ENCODE results near the gene ZNRF4. TPM values are rescaled to one million over a fixed set of nuclear protein-coding genes. Genes with fewer than 3 reads are reported as not detected.
"Not testable (repeated sequence)": the region's sequence is repeated elsewhere in the genome, so short reads cannot be mapped to it uniquely, and the experiment has no call there.

ZNRF4 gene
- polyA plus RNA-seq (2013, experiment 1 of 2), result not detected
- not detected for polyA plus RNA-seq (2013, experiment 2 of 2)

DNA sequence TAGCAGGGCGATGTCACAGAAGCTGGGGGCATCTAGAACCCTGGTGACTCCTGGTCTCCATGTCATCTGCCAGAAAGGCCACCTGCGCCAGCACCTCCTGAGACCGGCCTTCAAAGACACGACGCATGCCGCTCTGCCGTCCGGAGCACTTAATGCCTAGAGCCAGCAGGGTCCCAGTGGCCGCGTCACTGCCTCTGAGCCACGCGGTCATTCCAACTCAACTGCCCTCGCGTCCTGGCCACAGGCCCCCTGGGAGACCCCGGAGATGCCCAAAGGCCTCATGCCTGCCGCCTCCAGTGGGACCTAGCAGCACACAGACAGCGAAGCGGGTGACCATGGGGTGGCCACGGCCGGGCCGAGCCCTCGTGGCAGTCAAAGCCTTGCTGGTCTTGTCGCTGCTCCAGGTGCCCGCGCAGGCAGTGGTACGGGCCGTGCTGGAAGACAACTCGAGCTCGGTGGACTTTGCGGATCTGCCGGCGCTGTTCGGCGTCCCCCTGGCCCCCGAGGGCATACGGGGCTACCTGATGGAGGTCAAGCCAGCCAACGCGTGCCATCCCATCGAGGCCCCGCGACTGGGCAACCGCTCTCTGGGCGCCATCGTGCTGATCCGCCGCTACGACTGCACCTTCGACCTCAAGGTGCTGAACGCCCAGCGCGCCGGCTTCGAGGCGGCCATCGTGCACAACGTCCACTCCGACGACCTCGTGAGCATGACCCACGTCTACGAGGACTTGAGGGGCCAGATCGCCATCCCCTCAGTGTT lies at the start of gene ZNRF4:
ZNRF4 (plus strand) TSS at position 51 of the 763 bp plus-strand sequence; CDS start at position 126, 75 bp downstream.
- H3K4ac ChIP-seq (ENCODE audit: low read depth, low read length), result no peak within 1 kb of the TSS
- no peak within 1 kb of the TSS for H3K56ac ChIP-seq (ENCODE audit: low read length)
- no peak for DNase-seq
- H4K8ac ChIP-seq (ENCODE audit: low read depth, low read length), result no peak within 1 kb of the TSS
- no peak within 1 kb of the TSS for H2BK15ac ChIP-seq (replicated peaks; ENCODE audit: low read depth)
- no peak within 1 kb of the TSS for H2BK5ac ChIP-seq (ENCODE audit: low read length)
- no peak within 1 kb of the TSS for H3K27ac ChIP-seq (ENCODE audit: low read depth, low read length)
- H3K27me3 ChIP-seq (ENCODE audit: insufficient read depth, low read length, poor library complexity), result no peaks in the 10 kb centered on the region
- H3K9ac ChIP-seq (ENCODE audit: low read length), result no peak within 1 kb of the TSS
- H3K23ac ChIP-seq (ENCODE audit: low read length), result no peak within 1 kb of the TSS
- H4K5ac ChIP-seq (ENCODE audit: low read length), result no peak within 1 kb of the TSS
- WGBS (ENCODE audit: extremely low coverage, insufficient coverage, low lambda C conversion rate), result no CpG with 5 or more reads among the region's 62 CpGs
- H3K4me2 ChIP-seq (ENCODE audit: low read length), result no peak within 1 kb of the TSS
- no peaks in the 10 kb centered on the region for H3K4me1 ChIP-seq (ENCODE audit: control insufficient read depth, low read depth, low read length)
- no peak within 1 kb of the TSS for H3K4me3 ChIP-seq (ENCODE audit: low read length)
- H3K79me2 ChIP-seq (ENCODE audit: control insufficient read depth, insufficient read depth, low read length), result no peaks in the 10 kb centered on the region
- H3K36me3 ChIP-seq (ENCODE audit: control insufficient read depth, insufficient read depth, low read length), result no peaks in the 10 kb centered on the region
- H2BK120ac ChIP-seq (ENCODE audit: low read depth, low read length), result no peak within 1 kb of the TSS
- no peak within 1 kb of the TSS for H2AK5ac ChIP-seq (ENCODE audit: low read length)
- no peaks in the 10 kb centered on the region for H3K79me1 ChIP-seq (ENCODE audit: low read length)
- no peak within 1 kb of the TSS for H3K18ac ChIP-seq (ENCODE audit: low read length)

DNA sequence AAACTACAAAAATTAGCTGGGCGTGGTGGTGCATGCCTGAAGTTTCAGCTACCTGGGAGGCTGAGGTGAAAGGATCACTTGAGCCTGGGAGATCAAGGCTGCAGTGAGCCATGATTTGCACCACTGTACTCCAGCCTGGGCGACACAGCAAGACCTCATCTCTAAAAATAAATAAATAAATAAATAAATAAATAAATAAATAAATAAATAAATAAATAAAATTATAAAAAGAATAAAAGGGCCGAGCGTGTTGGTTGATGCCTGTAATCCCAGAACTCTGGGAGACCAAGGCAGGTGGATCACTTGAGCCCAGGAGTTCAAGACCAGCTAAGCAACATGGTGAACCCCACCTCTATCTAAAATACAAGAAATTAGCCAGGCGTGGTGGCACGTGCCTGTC lies 49.0 kb upstream of the ZNRF4 start:
- not testable (repeated sequence) for H3K18ac ChIP-seq (ENCODE audit: low read length); H3K4me3 ChIP-seq (ENCODE audit: low read length); H3K27ac ChIP-seq (ENCODE audit: low read depth, low read length); DNase-seq; H3K36me3 ChIP-seq (ENCODE audit: control insufficient read depth, insufficient read depth, low read length); H3K4ac ChIP-seq (ENCODE audit: low read depth, low read length); H3K4me2 ChIP-seq (ENCODE audit: low read length); H3K4me1 ChIP-seq (ENCODE audit: control insufficient read depth, low read depth, low read length); H3K79me2 ChIP-seq (ENCODE audit: control insufficient read depth, insufficient read depth, low read length); H4K8ac ChIP-seq (ENCODE audit: low read depth, low read length); H2BK15ac ChIP-seq (replicated peaks; ENCODE audit: low read depth); H3K23ac ChIP-seq (ENCODE audit: low read length); H3K27me3 ChIP-seq (ENCODE audit: insufficient read depth, low read length, poor library complexity); H4K5ac ChIP-seq (ENCODE audit: low read length); H3K79me1 ChIP-seq (ENCODE audit: low read length); H3K9ac ChIP-seq (ENCODE audit: low read length); H2BK5ac ChIP-seq (ENCODE audit: low read length); H3K56ac ChIP-seq (ENCODE audit: low read length); H2BK120ac ChIP-seq (ENCODE audit: low read depth, low read length); H2AK5ac ChIP-seq (ENCODE audit: low read length)
- WGBS (ENCODE audit: extremely low coverage, insufficient coverage, low lambda C conversion rate), result no CpG with 5 or more reads among the region's 6 CpGs

DNA sequence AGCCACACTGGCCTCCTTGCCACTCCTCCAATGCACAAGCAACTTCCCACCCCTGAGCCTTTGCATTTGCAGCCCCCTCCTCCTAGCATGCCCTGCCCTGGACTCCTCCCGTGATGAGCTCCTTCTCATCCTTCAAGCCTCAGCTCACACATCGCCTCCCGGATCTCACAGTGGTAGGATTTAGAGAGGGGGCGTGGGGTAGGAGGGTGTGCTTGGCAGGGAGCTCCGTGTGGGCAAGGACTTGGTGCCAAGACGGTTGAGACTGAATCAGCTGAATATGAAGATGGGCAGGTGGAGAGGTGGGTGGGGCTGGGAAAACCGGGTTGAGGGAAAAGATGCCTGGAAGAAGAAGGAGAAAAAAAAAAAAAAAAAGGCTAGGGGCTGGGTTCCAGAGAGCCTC lies 48.4 kb upstream of the ZNRF4 start:
- no CpG with 5 or more reads among the region's 7 CpGs for WGBS (ENCODE audit: extremely low coverage, insufficient coverage, low lambda C conversion rate)
- Histone ChIP-seq H3K23ac (ENCODE audit: low read length) (no peak overlapping the region), H4K5ac (ENCODE audit: low read length) (no peak overlapping the region), H3K36me3 (ENCODE audit: control insufficient read depth, insufficient read depth, low read length) (no peaks in the 10 kb centered on the region), H2BK5ac (ENCODE audit: low read length) (no peak overlapping the region), H3K9ac (ENCODE audit: low read length) (no peak overlapping the region), H3K4me2 (ENCODE audit: low read length) (no peak overlapping the region), H3K4ac (ENCODE audit: low read depth, low read length) (no peak overlapping the region), H3K4me3 (ENCODE audit: low read length) (no peak overlapping the region), H2AK5ac (ENCODE audit: low read length) (no peak overlapping the region), H2BK120ac (ENCODE audit: low read depth, low read length) (no peak overlapping the region), H2BK15ac (replicated peaks; ENCODE audit: low read depth) (no peak overlapping the region), H3K79me1 (ENCODE audit: low read length) (no peaks in the 10 kb centered on the region), H4K8ac (ENCODE audit: low read depth, low read length) (no peak overlapping the region), H3K56ac (ENCODE audit: low read length) (no peak overlapping the region), H3K27ac (ENCODE audit: low read depth, low read length) (no peak overlapping the region), H3K79me2 (ENCODE audit: control insufficient read depth, insufficient read depth, low read length) (no peaks in the 10 kb centered on the region), H3K18ac (ENCODE audit: low read length) (no peak overlapping the region), H3K4me1 (ENCODE audit: control insufficient read depth, low read depth, low read length) (no peaks in the 10 kb centered on the region), H3K27me3 (ENCODE audit: insufficient read depth, low read length, poor library complexity) (no peaks in the 10 kb centered on the region)
- no peak for DNase-seq

DNA sequence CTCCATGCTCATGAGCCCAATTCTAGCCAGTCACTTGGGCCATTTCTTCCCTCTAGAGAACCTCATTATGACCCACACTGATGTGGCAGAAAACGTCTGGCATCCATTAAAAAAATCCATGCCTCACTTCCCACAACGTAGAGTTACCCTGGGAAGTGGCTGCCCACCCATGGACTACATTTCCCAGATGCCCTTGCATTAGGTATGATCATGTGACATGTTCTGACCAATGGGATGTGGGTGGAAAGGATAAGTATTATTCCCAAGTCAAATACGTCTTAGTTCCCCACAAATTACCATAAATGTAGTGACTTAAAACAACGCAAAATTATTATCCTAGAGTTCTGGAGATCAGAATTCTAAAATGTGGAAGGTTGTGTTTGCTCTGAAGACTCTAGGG lies 47.9 kb upstream of the ZNRF4 start:
- Histone ChIP-seq H2BK120ac (ENCODE audit: low read depth, low read length) (no peak overlapping the region), H3K56ac (ENCODE audit: low read length) (no peak overlapping the region), H3K23ac (ENCODE audit: low read length) (no peak overlapping the region), H3K18ac (ENCODE audit: low read length) (no peak overlapping the region), H3K79me2 (ENCODE audit: control insufficient read depth, insufficient read depth, low read length) (no peaks in the 10 kb centered on the region), H2BK15ac (replicated peaks; ENCODE audit: low read depth) (no peak overlapping the region), H3K4me3 (ENCODE audit: low read length) (no peak overlapping the region), H3K27me3 (ENCODE audit: insufficient read depth, low read length, poor library complexity) (no peaks in the 10 kb centered on the region), H3K9ac (ENCODE audit: low read length) (no peak overlapping the region), H3K4me2 (ENCODE audit: low read length) (no peak overlapping the region), H3K79me1 (ENCODE audit: low read length) (no peaks in the 10 kb centered on the region), H3K36me3 (ENCODE audit: control insufficient read depth, insufficient read depth, low read length) (no peaks in the 10 kb centered on the region), H4K5ac (ENCODE audit: low read length) (no peak overlapping the region), H4K8ac (ENCODE audit: low read depth, low read length) (no peak overlapping the region), H3K27ac (ENCODE audit: low read depth, low read length) (no peak overlapping the region), H2AK5ac (ENCODE audit: low read length) (no peak overlapping the region), H2BK5ac (ENCODE audit: low read length) (no peak overlapping the region), H3K4me1 (ENCODE audit: control insufficient read depth, low read depth, low read length) (no peaks in the 10 kb centered on the region), H3K4ac (ENCODE audit: low read depth, low read length) (no peak overlapping the region)
- no CpG with 5 or more reads among the region's 4 CpGs for WGBS (ENCODE audit: extremely low coverage, insufficient coverage, low lambda C conversion rate)
- DNase-seq, result peak; percentile 59

- Histone ChIP-seq H3K27ac (ENCODE audit: low read depth, low read length) (no peak overlapping the region), H4K8ac (ENCODE audit: low read depth, low read length) (no peak overlapping the region), H2AK5ac (ENCODE audit: low read length) (no peak overlapping the region), H3K4me1 (ENCODE audit: control insufficient read depth, low read depth, low read length) (no peaks in the 10 kb centered on the region), H3K56ac (ENCODE audit: low read length) (no peak overlapping the region), H4K5ac (ENCODE audit: low read length) (no peak overlapping the region), H3K79me2 (ENCODE audit: control insufficient read depth, insufficient read depth, low read length) (no peaks in the 10 kb centered on the region), H3K27me3 (ENCODE audit: insufficient read depth, low read length, poor library complexity) (no peaks in the 10 kb centered on the region), H3K23ac (ENCODE audit: low read length) (no peak overlapping the region), H2BK15ac (replicated peaks; ENCODE audit: low read depth) (no peak overlapping the region), H3K4me2 (ENCODE audit: low read length) (no peak overlapping the region), H3K18ac (ENCODE audit: low read length) (no peak overlapping the region), H3K36me3 (ENCODE audit: control insufficient read depth, insufficient read depth, low read length) (no peaks in the 10 kb centered on the region), H2BK120ac (ENCODE audit: low read depth, low read length) (no peak overlapping the region), H3K79me1 (ENCODE audit: low read length) (no peaks in the 10 kb centered on the region), H3K4me3 (ENCODE audit: low read length) (no peak overlapping the region), H2BK5ac (ENCODE audit: low read length) (no peak overlapping the region), H3K4ac (ENCODE audit: low read depth, low read length) (no peak overlapping the region), H3K9ac (ENCODE audit: low read length) (no peak overlapping the region)
- no peak for DNase-seq
- WGBS (ENCODE audit: extremely low coverage, insufficient coverage, low lambda C conversion rate), result no CpG with 5 or more reads among the region's 29 CpGs
Measured at GRCh38 chr19:5417495-5418436, 37.5 kb upstream of the ZNRF4 start.
